HG03108 (cell line): ENCODE data around the gene ZNF524.
"Not testable (repeated sequence)": the region's sequence is repeated elsewhere in the genome, so short reads cannot be mapped to it uniquely, and the experiment has no call there.

ENCODE experiments used
- ATAC-seq: cut with Tn5 transposase; IDR thresholded peaks from one replicate; pipeline ENCODE4 v1.9.1; 2021; ENCODE audit warnings: moderate library complexity; ENCODE audit not compliant: unreplicated experiment

Gene ZNF524

DNA sequence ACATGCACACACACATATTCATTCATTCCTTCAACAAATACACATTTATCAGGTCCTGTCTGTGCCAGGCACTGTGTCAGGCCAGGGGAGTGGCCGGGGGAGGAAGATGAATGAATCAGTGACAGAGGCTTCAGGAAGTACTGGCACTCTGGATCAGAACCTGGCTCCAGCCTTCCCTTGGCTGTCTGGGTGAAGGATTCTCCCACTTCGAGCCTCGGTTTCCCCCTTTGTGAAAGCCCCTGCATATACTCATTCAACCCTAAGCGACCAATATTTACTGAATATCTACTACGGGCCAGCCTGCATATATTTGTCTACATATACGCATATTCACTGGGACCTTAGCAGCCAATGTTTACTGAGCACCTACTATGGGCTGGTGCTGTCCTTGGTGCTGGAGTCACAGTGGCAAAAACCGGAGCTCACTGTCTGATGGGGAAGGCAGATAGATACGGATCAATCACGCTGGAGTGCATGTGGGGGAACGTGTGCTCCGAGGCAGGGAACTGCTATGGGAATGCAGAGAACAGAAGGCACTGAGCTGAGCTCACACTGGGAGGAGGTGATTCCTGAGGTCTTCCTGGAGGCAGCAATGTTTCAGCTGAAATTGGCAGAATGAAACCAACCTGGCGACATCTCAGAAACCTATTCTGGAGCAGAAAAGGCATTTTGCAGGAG, 18.8 kb upstream of the ZNF524 start:
- no peak for ATAC-seq

DNA sequence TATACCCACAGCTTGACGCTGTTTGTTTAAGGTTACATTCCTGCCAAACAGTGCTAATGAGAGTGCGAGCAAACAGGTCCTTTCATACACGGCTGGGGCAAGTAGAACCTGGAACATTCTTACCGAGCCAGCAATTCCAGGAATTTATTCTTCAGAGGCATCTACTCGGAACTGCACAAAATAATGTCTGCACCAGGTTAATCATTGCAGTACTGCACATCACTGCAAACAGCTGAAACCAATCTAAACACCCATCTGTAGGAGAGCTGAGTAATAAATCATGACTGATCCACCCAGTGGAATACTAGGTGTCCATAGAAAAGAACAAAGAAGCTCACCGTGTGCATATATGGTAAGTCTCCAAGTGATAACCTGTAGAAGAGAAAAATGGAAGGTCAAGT, 18.3 kb upstream of the ZNF524 start:
- no peak for ATAC-seq

DNA sequence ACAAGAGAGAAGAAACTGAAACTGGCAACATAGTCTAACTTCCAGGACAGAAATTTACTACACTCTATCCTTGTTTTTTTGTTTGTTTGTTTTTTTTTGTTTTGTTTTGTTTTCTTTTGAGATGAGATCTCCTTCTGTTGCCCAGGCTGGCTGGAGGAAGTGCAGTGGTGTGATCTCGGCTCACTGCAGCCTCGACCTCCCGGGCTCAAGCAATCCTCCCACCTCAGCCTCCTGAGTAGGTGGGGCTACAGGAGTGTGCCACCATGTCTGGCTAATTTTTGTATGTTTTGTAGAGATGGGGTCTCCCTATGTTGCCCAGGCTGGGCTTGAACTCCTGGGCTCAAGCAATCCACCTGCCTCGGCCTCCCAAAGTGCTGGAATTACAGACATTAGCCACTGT, 17.8 kb upstream of the ZNF524 start:
- ATAC-seq = not testable (repeated sequence)

GRCh38 chr19:55583897-55584296, 16.2 kb upstream of the ZNF524 start:
- ATAC-seq = not testable (repeated sequence)

DNA sequence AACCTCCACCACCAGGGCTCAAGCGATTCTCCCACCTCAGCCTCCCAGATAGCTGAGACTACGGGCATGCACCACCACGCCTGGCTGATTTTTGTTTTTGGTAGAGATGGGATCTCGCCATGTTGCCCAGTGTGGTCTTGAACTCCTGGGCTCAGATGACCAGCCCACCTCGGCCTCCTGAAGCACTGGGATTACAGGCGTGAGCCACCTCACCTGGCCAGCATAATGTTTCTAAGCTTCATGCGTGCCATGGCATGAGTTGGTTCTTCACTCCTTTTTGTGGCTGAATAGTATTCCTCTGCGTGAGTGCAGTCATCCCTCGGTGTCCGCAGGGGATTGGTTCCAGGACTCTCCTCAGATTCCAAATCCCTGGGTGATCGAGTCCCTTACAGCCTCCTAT, 15.2 kb upstream of the ZNF524 start:
- ATAC-seq = no peak

GRCh38 chr19:55585658-55586339, 14.3 kb upstream of the ZNF524 start:
- ATAC-seq = no peak

GRCh38 chr19:55586976-55587668, 13.0 kb upstream of the ZNF524 start:
- peak; percentile 82 for ATAC-seq

- no peak for ATAC-seq
Measured at GRCh38 chr19:55588738-55589137, 11.3 kb upstream of the ZNF524 start.

DNA sequence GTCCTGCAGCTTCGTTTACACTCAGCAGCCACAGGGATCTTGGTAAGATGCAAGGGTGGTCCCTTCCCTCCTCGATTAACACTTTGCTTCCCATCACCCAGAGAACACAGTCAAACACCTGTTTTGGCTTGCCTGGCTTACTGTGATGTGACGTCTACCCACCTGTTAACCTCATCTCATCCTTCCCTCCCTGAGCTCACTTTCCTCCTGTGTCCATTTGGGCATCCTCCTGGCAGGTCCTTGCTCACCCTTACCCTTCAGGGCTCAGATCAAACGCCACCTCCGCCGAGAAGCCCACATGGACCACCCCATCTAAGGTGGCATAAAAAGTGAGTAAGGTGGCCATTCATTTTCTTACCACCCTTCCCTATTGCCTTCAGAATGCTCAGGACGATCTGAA, 10.0 kb upstream of the ZNF524 start:
- ATAC-seq = no peak

DNA sequence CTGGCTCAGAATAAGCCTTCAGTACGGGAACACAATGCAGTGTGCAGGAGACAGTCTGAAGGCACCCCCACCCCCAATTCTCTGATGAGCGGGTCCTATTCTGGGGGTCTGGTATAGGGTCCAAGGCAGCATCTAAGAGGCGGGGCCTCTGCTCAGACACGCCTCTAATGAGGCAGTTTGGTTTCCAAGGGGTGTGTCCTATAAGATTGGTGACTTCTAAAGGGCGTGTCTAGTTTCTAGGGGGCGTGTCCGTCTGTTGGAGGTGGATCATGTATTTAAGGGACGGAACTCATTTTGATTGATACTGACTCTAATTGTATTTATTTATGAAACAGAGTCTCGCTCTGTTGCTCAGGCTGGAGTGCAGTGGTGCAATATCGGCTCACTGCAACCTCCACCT, 9.5 kb upstream of the ZNF524 start:
- ATAC-seq = no peak

DNA sequence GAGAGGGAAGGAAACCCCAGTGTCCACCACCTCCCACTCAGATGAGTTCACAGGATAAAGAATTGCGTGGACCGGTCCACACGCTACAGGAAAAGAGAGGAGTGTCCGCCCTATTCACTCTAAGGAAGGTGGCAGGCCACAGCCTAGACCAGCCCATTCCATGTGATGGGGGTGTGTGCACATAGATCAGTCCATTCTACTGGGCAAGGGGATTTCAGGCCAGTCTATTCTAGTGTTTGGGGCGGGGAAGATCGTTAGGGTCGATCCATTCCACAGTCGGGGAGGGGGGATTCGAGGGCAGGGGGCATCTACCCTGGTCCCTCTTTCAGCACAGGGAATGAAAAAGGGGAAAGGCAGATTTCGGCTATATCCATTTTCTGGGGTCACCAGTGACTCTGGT, 8.5 kb upstream of the ZNF524 start:
- ATAC-seq = no peak

DNA sequence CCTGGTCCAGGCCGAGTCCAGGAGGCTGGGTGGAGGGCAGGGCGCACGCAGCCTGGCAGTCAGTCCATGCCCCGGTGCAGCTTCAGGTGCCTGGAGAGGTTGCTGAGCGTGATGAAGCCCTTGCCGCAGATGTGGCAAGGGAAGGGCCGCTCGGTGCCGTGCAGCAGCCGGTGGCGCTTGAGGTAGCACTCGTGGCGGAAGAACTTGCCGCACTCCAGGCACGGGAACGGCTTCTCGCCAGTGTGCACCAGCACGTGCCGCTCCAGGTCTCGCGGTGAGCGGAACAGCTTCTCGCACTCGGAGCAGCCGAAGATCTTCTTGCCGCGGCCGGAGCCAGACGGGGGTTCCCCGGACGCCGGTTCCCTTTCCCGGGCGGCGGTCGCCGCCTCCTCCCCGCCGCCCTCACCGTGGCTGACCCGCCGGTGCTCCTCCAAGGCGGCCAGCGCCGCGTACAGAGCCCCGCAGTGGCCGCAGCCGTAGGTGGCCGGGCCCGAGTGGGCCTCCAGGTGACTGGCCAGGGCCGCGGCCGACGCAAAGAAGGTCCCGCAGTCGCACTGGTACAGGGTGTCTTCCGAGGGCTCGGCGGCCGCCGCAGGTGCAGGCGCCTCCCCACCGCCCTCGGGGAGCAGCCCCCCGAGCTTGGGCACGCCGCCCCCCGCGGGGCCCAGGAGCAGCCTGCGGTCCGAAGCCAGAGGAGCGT, 7.5 kb upstream of the ZNF524 start:
- no peak for ATAC-seq

DNA sequence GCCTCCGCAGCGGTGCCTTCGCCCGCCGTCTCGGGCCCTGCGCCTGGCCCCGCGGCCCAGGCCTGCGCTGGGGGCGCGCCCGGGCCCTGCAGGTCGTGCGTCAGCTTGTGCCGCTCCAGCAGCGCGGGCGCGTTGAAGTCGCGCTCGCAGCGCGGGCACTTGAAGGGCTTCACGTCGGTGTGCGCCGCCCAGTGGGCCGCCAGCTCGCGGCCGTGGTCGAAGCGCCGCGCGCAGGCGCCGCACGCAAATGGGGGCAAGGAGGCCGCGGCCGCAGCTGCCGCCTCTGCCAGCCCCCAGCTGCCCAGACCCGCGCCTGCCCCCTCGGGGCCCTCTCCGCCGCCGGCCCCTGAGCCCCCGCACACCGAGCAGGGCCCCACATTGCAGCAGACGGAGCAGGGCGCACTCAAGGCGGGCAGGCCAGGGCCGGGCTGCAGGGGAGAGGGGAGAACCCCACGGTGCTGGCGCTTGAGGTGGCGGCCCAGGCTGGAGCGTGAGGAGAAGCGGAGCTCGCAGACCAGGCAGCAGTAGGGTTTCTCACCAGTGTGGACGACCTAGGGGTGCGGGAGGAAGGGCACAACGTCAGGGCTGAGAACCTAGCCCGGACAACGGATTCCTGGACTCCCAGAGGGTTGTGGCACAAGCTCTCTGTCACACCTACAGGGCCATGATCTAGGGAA, 6.9 kb upstream of the ZNF524 start:
- ATAC-seq = no peak

DNA sequence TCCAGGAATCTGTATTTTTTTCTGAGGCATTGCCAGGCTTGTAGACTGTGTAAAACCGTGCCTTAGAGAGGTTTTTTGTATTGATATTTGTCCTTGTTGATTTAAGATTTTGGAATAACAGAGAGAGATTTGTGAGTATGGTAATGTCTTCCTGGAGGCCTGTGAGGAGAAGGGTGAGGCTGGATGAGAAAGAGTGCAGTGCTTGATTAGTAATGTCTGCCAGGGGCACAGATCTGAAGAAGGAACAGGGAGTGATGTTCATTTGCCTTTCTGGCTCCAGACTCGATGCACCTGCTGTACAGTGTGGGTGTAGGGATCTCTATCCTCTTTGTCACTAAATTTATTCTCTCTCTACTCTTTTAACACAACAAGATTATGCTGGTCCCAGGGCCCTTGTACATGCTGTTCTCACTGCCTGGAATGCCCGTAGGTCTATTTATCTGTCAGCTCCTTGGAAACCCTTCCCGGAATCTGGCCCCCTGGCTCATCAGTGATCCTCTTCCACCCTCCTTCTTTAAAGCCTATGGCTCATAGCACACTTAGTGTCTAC, 5.0 kb upstream of the ZNF524 start:
- no peak for ATAC-seq

DNA sequence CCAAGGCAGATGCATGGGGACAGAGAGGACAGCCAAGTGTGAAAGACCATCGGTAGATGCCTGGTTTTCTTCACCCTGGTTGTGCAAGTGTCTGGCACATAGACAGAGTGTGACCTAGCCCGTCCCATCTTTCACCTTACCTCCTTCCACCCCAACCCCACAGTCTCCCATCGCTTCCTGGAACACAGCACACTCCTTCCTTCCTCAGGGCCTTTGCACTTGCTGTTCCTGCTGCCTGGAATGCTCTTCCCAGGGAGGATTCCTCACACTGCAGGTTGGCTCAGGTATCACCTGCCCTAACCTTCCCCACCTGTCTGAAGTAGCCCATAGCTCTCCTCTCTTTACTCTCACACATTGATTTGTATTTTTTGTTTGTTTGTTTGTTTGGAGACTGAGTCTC, 3.8 kb upstream of the ZNF524 start:
- ATAC-seq = no peak

DNA sequence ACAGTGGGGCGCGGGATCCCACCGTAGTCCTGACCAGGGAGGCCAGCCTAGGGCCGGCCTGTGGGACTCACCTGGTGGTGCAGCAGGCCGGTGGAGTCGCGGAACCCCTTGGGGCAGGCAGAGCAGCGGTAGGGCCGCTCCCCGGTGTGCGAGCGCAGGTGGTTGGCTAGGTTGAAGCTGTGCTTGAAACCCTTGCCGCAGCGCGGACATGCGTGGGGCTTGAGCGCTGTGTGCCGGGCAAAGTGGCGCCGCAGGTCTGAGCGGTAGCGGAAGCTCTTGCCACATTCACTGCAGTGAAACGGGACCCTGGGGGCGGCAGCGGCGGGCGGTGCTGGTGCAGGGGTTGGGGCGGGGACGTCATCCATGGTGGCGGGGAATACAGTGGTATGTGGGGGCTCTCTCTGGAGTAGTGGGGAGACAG, 2.6 kb upstream of the ZNF524 start:
- no peak for ATAC-seq

- no peak for ATAC-seq
Measured at GRCh38 chr19:55598034-55598433, 2.1 kb upstream of the ZNF524 start.

DNA sequence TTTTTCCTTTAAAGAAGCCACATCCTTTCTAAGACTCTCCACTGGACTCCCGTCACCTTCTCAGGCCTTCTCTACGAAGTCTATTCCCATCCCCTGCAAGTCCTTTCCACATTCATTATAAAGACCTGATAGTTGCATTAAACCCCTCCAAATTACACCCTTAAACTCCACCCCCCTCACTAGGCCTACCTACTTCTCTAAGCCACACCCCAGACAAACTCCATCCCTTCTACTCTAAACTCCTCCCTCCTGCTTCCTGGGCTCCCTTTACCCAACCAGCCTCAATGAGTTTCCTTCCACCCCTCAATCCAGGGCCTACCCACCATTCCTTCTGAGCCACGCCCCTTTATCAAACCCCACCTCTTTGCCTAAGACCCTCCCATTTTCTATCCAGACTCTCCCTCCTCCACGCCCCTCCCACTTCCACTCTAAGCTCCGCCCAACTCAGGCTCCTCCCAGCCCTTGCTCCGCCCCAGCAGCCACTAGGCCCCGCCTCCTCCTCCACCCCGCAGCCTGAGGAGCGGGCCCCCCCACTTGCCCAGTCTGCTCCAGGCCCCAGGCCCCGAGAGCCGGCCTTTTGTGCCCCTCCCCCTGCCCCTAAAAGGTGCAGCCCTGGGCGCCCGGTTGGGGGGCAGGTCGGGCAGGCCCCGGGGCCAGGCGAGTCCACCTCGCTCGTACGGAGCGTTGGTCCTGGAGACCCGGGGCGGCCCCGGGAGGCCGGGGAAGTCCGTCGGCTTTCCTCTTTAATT, 1.2 kb upstream of the ZNF524 start:
- peak; percentile 35 for ATAC-seq

DNA sequence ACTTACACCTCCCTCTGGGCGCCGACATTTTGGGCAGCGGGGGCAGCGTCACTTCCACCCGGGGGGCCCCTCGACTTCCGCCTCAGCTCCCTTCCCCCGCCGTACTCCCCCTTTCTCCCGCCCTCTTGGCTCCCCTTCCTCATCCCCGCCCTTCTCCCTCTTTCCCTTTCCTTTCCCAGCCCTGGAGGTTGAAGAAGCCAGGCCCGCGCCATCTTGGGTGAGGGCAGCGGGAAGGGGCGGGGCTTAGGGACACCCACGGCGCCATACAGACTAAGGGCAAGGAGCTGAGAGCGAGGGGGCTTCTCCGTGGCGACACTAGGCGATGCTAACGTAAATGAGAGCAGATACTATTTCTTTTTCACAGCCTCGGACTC, 633 bp upstream of the ZNF524 start, which contains the start of gene FIZ1:
TSS of gene FIZ1 (minus strand) at position 50 of the 374 bp plus-strand sequence. CDS start 1,652 bp downstream, outside the sequence.
- ATAC-seq = peak; percentile 47

GRCh38 chr19:55600662-55601028, 557 bp downstream of the ZNF524 start:
- ATAC-seq = no peak
